Loucy (cell line): ENCODE results near the gene AGBL4.

Source experiments
- EZH2phosphoT487 ChIP-seq: fragments of 200-600 bp; IDR thresholded peaks from 2 replicates; pipeline ENCODE4 v1.6.1; 2018; ENCODE audit warnings: antibody characterized with exemption, mild to moderate bottlenecking, moderate library complexity, borderline replicate concordance
- TF ChIP-seq, protein P1 (sequence below): fragments of 200-600 bp; sonication (generic); conservative IDR thresholded peaks from 2 replicates; pipeline ENCODE4 v1.5.1; 2014; ENCODE audit warnings: mild to moderate bottlenecking, antibody characterized with exemption, low read length

DNA sequence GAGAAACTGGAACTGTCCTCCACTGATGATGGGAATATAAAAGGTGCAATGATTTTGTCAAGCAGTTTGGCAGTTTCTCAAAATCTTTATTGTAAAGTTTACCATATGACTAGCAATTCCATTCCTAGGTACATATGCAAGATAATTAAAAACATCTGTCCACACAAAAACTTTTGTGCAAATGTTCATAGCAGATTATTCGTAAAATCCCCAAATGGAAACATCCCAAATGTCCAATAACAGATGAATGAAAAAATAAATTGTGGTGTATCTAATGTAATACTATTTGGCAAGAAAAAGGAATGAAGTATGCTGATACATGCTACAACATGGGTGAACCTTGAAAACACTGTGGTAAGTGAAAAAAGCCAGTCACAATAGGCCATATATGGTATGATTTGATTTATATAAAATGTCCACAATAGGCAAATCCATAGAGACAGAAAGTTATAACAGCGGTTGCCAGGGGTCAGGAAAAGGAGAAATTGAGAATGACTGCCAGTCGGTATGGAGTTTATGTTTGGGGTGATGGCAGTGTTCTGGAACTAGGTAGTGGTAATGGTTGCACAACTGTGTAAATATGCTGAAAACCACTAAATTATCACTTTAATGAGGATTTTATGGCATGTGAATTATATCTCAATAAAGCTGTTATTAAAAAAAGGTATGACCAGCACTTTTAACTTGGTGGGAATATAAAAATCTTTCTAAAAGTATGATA, 1165.4 kb downstream of the AGBL4 start:
- TF ChIP-seq, protein P1, sequence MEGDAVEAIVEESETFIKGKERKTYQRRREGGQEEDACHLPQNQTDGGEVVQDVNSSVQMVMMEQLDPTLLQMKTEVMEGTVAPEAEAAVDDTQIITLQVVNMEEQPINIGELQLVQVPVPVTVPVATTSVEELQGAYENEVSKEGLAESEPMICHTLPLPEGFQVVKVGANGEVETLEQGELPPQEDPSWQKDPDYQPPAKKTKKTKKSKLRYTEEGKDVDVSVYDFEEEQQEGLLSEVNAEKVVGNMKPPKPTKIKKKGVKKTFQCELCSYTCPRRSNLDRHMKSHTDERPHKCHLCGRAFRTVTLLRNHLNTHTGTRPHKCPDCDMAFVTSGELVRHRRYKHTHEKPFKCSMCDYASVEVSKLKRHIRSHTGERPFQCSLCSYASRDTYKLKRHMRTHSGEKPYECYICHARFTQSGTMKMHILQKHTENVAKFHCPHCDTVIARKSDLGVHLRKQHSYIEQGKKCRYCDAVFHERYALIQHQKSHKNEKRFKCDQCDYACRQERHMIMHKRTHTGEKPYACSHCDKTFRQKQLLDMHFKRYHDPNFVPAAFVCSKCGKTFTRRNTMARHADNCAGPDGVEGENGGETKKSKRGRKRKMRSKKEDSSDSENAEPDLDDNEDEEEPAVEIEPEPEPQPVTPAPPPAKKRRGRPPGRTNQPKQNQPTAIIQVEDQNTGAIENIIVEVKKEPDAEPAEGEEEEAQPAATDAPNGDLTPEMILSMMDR = no peak
- TF ChIP-seq EZH2phosphoT487 = no peak
